ENCODE measurements around the gene PPIH.
"Not testable (repeated sequence)": the region's sequence is repeated elsewhere in the genome, so short reads cannot be mapped to it uniquely, and the experiment has no call there.

PPIH gene

DNA sequence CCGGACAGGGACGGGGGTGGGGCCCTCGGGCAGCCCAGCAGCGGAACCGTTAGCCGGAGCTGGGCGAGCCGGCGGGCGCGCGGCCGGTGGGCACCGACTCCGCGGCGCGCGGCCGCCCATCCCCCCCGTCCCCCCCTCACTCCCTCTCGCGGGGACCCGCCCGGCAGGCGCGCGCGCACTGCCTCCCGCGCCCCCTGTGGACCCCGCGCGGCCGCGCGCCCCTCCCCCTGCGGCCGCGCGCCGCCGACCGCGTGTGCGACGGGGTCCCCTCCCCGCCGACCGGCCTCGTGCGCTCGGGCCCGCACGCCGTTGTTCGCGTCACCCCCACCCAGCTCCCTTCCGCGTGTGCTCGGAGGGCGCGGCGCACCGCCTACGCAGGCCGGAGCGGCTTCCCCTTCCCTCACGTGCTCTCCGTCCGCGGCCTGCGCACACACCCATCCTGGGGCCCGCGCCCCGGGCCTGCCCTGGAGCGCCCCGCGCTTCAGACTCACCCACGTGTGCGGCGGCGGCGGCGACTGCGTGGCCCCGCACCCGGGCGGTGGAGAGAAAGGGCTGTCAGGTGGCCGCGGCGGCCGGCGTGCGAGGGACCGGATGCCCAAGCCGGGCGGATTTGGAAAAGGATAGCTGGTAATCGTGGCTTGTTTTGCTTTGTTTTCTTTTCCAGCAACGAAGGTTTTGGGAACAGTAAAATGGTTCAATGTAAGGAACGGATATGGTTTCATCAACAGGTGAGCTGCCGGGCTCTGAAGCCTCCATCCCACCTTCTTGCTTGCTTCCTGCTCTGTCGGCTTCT lies 24.7 kb downstream of the PPIH start:
- DNase-seq (ENCODE audit: low read depth), result peak; percentile 31

DNA sequence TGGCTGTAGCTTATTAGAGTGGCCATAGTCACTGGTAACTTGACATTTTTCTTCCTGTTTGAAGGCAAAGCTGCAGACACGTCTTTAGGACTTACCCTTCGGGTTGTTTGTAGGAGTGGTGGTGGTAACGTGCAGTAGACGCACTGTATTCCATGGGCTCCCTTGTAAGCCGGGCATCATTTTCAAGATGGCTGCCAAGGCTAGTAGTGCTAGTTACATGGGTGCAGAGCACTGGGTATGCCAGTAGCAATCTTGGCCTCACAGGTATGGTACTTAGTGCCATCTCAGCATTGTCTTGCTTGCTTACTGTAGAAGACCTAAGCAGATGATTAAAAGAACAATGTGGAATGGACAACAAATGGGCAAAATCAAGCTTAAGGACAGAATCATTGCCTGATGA lies 25.9 kb downstream of the PPIH start:
- DNase-seq (ENCODE audit: low read depth), result no peak

DNA sequence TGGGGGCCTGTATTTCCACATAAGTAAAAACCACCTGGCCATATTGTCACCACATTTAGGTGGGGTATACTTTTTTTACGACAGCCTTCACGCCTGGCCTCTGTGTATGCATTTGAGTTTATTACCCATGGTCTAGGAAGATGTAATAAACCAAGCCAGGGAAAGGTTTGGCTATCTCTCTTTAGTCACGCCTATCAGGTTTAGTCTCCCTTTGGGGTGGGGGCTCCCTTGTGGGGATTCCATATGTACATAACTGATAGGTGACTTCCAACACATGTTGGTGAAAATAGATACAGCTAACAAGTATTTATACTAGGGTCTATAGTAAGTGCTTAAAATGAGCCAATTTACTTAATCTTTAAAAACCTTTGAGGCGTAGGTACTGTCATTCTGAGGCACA lies 28.2 kb downstream of the PPIH start:
- no peak for DNase-seq (ENCODE audit: low read depth)

DNA sequence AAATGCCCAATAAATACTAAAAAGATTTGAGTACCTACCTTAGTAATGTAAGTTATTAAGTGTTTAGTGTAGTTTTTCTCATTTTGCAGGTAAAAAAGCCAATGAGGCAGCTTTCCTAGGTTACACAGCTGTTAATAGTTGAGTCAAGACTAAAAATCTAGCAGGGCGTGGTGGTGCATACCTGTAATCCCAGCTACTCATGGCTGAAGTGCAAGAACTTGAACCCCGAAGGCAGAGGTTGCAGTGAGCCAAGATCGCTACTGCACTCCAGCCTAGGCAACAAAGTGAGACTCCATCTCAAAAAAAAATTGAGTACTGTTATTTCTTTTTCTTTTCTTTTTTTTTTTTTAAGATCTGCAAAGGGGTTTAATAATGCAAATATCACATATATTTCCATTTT lies 31.7 kb downstream of the PPIH start:
- no peak for DNase-seq (ENCODE audit: low read depth)

DNA sequence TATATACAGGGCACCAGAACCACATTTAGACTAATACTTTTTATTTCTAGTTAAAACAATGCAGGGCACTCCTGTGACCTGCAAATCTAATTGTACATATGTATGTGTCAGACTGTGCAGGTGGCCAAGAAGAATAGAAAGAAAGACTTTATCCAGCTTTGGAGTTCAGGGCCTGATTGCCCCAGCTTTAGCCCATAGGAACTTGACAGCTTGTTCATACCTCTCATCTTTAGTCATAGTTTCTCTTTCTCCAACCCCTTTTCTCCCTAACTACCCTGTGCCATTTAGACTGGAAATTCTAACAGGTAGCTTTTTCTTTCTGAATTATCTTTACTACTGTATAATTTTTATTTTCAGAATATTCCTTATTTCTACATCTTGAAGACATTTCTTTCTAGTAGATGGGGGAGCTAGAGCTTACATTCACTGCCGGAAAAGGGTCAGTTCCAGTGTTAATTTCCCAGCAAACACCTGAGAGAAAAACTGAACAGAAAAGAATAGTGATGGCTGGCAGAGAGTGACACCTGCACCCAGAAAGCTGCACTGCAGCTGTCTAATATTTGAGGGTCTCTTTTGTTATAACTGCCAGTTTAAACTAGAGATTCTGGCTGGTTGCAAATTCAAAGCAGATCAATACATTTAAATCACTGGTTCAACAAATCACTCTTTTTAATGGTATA lies 32.4 kb downstream of the PPIH start:
- no peak for DNase-seq (ENCODE audit: low read depth)

DNA sequence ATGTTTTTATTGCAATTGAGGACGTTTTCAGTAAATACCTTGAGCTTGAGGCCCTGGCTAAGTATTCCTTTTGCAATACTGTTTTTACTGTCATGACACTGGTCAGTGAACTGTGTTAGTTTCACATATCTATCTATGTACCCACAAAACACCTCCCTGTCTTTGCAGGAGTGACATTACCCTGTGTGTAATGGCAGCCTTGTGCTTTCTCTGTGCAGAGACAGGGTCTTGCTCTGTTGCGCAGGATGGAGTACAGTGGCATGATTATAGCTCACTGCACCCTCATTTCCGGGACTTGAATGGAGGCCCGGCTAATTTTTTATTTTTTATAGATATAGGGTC lies 32.9 kb downstream of the PPIH start:
- no peak for DNase-seq (ENCODE audit: low read depth)

- DNase-seq (ENCODE audit: low read depth), result no peak
These were observed 34.2 kb downstream of the PPIH start for GRCh38 chr1:42692461-42692860.

- no peak for DNase-seq (ENCODE audit: low read depth)
These were observed 34.7 kb downstream of the PPIH start for GRCh38 chr1:42692911-42693310.

DNA sequence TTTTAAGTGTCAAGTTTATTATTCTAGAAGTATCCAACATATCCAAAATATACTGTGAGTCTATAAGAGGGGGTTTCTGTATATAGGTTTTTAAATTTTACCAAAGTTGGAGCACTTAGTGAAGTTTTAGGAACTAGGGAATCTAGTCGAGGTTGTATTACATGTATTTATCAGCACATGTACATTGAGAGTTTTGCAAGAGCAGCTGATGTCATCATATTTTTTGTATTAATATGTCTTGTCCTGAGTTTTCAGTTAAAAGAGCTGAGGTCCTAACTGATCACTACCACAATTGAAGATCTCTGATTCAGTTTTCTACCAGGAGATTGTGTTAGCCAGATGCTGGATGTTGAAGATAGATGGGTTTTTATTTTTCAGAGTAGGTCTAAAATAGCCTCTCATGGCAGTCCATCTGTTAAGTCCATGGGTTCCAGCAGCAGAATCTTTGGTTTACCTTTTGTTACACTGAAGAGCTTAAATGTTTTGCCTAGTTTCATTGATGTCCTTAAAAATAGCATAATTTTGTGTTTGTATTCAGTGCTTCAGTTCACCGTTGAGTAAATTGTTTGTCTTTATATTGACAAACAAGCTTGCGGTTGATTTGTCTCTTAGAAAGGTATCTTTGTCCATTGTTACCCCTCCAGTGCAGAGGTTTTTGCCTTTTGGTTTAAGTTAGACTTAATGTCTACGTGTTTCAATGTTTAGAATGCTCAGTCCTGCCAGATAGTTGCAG lies 40.0 kb downstream of the PPIH start:
- no peak for DNase-seq (ENCODE audit: low read depth)

DNA sequence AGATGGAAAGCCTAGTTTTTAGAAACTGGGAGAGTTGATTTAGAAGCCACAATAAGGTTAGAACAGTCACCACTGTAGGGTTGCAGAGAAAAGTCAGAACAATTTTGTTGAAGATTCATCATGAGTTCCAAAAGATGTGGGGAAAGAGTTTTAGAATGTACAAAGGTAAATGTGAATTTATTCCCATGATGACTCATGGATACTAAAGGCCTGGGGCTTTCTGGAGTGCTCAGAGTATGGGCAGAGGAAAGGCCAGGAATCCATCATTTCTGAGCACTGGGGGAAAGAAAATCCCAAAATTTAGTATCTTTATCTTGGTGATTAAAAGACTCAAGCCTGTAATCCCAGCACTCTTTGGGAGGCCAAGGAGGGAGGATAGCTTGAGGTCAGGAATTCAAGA lies 41.8 kb downstream of the PPIH start:
- no peak for DNase-seq (ENCODE audit: low read depth)

DNA sequence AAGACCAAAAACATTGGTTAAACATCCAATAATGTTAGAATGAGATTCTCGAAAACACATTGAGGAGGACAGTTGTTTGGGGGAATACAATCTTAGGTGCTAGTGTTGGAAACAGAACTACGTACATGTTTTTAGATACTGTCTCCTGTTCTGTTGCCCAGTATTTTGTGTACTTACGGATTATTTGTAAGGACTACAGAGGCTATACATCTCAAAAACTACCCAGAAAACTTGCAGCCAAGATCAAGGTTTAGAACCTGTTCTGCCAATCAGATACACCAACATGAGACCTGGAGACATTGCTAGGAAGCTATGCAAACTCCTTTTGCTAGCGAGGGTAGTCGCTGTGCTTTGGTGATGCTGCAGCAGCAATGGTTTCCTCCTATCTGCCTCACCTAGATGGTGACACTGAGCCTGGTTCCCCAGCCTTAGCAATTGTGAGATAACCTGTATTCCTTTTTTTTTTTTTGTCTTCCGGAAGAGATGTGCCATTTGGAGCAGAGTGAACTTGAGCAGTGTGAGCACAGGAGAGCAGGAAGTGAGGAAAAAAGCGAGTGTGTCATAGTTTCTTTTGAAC lies 45.8 kb downstream of the PPIH start:
- no peak for DNase-seq (ENCODE audit: low read depth)

- not testable (repeated sequence) for DNase-seq (ENCODE audit: low read depth)
These were observed 54.6 kb downstream of the PPIH start for GRCh38 chr1:42712808-42713207.

DNA sequence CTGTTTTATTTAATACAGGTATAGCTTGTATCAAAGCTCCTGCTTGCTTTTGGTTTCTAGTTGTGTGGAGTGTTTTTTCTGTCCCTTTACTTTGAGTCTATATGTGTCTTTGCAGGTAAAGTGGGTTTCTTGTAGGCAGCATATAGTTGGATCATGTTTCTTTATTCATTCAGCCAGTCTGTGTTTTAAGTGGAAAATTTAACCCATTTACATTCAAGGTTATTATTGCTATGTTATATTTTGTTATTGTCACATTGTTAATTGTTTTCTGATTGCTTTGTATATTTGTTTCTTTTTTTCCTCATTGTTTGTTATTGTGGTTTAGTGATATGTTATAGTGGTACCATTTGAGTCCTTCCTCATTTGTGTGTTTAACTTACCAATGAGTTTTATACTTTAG lies 55.1 kb downstream of the PPIH start:
- no peak for DNase-seq (ENCODE audit: low read depth)

DNA sequence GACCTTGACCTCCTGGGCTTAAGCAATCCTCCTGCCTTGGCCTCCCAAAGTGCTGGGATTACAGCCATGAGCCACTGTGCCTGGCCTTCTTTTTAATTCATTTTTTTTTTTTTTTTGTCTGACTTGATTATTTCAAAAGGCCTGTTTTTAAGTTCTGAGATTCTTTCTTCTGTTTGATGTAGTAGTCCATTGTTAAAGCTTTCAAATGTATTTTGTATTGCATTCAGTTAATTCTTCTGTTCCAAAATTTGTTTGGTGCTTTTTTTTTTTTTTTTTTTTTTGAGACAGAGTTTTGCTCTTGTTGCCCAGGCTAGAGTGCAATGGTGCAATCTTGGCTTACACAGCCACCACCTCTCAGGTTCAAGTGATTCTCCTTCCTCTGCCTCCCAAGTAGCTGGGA lies 56.2 kb downstream of the PPIH start:
- DNase-seq (ENCODE audit: low read depth), result not testable (repeated sequence)

DNA sequence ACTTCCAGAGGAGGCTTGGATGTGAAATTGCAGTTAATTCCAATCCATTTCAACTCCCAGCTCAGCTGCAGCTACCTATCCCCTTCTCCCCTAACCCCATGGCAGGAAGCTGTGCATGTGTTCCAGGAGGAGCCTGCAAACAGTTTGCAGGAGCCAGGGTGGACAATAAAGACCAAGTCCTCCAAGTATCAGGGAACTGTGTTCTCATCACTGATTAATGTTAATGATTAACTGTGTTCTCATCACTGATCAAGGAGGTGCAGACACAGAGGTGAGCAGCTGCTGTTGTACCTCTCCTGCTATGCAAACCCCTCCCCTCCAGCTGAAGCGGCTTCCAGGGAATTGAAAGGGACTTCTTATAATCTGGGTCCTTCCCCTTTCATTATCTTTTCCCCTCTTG lies 62.6 kb downstream of the PPIH start:
- no peak for DNase-seq (ENCODE audit: low read depth)

DNA sequence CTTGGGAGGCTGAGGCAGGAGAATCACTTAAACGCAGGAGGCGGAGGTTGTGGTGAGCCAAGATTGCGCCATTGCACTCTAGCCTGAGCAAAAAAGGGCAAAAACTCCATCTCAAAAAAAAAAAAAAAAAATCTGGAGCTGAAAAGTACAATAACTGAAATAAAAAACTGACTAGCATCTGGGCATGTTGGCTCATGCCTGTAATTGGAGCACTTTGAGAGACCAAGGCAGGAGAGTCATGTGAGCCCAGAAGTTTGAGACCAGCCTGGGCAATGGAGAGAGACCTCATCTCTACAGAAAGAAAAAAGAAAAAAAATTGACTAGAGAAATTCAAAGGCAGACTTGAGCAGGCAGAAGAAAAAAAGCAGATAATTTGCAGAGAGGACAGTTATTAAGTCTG lies 63.7 kb downstream of the PPIH start:
- no peak for DNase-seq (ENCODE audit: low read depth)

DNA sequence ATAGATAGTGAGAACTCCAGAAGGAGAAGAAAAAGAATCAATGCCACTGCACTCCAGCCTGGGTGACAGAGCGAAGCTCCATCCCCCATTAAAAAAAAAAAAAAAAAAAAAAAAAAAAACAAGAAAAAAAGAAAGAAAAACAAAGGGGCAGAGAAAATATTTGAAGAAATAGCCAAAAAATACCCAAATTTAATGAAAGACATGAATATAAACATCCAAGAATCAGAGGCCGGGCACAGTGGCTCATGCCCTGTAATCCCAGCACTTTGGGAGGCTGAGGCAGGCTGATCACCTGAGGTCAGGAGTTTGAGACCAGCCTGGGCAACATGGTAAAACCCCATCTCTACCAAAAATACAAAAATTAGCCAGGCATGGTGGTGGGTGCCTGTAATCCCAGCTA lies 64.2 kb downstream of the PPIH start:
- DNase-seq (ENCODE audit: low read depth), result not testable (repeated sequence)

DNA sequence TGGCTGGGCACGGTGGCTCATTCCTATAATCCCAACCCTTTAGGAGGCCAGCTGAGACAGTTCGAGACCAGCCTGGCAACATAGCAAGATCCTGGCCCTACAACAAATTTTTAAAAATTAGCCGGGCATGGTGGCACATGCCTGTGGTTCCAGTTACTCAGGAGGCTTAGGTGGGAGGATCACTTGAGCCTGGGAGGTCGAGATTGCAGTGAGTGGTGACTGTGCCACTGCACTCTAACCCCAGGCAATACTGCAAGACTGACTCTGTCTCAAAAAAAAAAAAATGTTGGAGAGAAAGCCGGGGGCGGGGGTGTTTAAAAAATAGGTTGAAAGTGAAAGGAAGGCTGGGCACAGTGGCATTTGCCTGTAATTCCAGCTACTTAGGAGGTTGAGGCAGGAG lies 65.3 kb downstream of the PPIH start:
- no peak for DNase-seq (ENCODE audit: low read depth)

GRCh38 chr1:42725820-42726219 lies 67.6 kb downstream of the PPIH start:
- not testable (repeated sequence) for DNase-seq (ENCODE audit: low read depth)

Data from stimulated activated CD8-positive, alpha-beta memory T cell treated with anti-CD3 and anti-CD28 coated beads, Interleukin-7, amount 100 ng/mL, for 24 hours (primary cell).